IMR-90 (cell line): ENCODE data around the gene MTMR2. TPM values are rescaled to one million over a fixed set of nuclear protein-coding genes. Genes with fewer than 3 reads are reported as not detected.

Experiments
- ATAC-seq: fragments of 200-7000 bp; cut with Tn5 transposase; 2 replicates; pipeline ENCODE4 v1.9.1; 2020; ENCODE audit warnings: low read depth, mild to moderate bottlenecking, moderate library complexity
- BruUV-seq: library from RNA; stranded (reverse); fragments of 400-500 nt; replicated peaks from 2 replicates; lab custom pipeline; 2021; lab: Mats Ljungman, UMichigan
- CTCF ChIA-PET: fragments of 300-600 bp; formaldehyde crosslinking; extraction: SDS; loops from one replicate; lab custom pipeline; 2021; ENCODE audit warnings: antibody characterized with exemption; lab: Yijun Ruan, JAX
- POLR2A ChIA-PET: fragments of 300-600 bp; sonication (Branson Sonifier 250); formaldehyde crosslinking; loops from one replicate; lab custom pipeline; 2022; ENCODE audit warnings: antibody characterized with exemption; ENCODE audit not compliant: unreplicated experiment; lab: Charles Lee
- DNase-seq: peaks from one replicate; pipeline ENCODE4 v3.0.0; 2013
- H2AFZ ChIP-seq: replicated peaks from 2 replicates; pipeline ENCODE3; 2013; ENCODE audit warnings: low read length, mild to moderate bottlenecking; ENCODE audit not compliant: poor library complexity
- H2AK5ac ChIP-seq: 2 replicates; pipeline ENCODE4 v1.6.1; 2013; ENCODE audit warnings: low read depth, low read length, inconsistent platforms
- H2AK9ac ChIP-seq: replicated peaks from 2 replicates; pipeline ENCODE3; 2013; ENCODE audit warnings: mild to moderate bottlenecking, low read depth, low read length, moderate library complexity; ENCODE audit not compliant: poor library complexity
- H2BK120ac ChIP-seq: 2 replicates; pipeline ENCODE4 v1.6.1; 2013; ENCODE audit warnings: low read depth, low read length, inconsistent platforms
- H2BK15ac ChIP-seq: 3 replicates; pipeline ENCODE4 v1.6.1; 2013; ENCODE audit warnings: low read depth, low read length, inconsistent platforms
- H2BK20ac ChIP-seq: 2 replicates; pipeline ENCODE4 v1.6.1; 2013; ENCODE audit warnings: low read depth, mild to moderate bottlenecking, inconsistent platforms, low read length, moderate library complexity
- H2BK5ac ChIP-seq: 2 replicates; pipeline ENCODE4 v1.6.1; 2013; ENCODE audit warnings: mild to moderate bottlenecking, low read depth, low read length, inconsistent platforms; ENCODE audit not compliant: poor library complexity, severe bottlenecking
- H3K14ac ChIP-seq: replicated peaks from 2 replicates; pipeline ENCODE4 v1.6.1; 2013; ENCODE audit warnings: low read depth, low read length, inconsistent platforms
- H3K18ac ChIP-seq: 2 replicates; pipeline ENCODE4 v1.6.1; 2013; ENCODE audit warnings: low read depth, low read length, control low read depth
- H3K23ac ChIP-seq: 2 replicates; pipeline ENCODE4 v1.6.1; 2013; ENCODE audit warnings: low read depth, low read length, inconsistent platforms
- H3K27ac ChIP-seq: 2 replicates; pipeline ENCODE4 v1.5.1; 2013; ENCODE audit warnings: mild to moderate bottlenecking, control low read depth, low read length; ENCODE audit not compliant: insufficient read depth
- H3K27me3 ChIP-seq: 2 replicates; pipeline ENCODE4 v1.6.1; 2013; ENCODE audit warnings: low read length; ENCODE audit not compliant: control insufficient read depth, insufficient read depth
- H3K36me3 ChIP-seq: 2 replicates; pipeline ENCODE4 v1.6.1; 2013; ENCODE audit warnings: low read length, mixed read lengths; ENCODE audit not compliant: control insufficient read depth, insufficient read depth
- H3K4ac ChIP-seq: 2 replicates; pipeline ENCODE4 v1.6.1; 2013; ENCODE audit warnings: low read depth, low read length, inconsistent platforms
- H3K4me1 ChIP-seq: 2 replicates; pipeline ENCODE4 v1.6.1; 2013; ENCODE audit warnings: low read length, mixed read lengths; ENCODE audit not compliant: control insufficient read depth, insufficient read depth
- H3K4me2 ChIP-seq: 2 replicates; pipeline ENCODE4 v1.6.1; 2013; ENCODE audit warnings: low read depth, mild to moderate bottlenecking, control low read depth, low read length, moderate library complexity
- H3K4me3 ChIP-seq: 2 replicates; pipeline ENCODE4 v1.5.1; 2013; ENCODE audit warnings: low read depth, mild to moderate bottlenecking, control low read depth, low read length, moderate library complexity; ENCODE audit not compliant: insufficient read depth
- H3K56ac ChIP-seq: 2 replicates; pipeline ENCODE4 v1.6.1; 2013; ENCODE audit warnings: low read length, inconsistent platforms; ENCODE audit not compliant: insufficient read depth; ENCODE audit errors: extremely low read depth
- H3K79me1 ChIP-seq, 2 experiments: 2 replicates each; pipeline ENCODE4 v1.6.1; 2013; ENCODE audit warnings: low read length in 2 of 2, inconsistent platforms in 1 of 2, low read depth in 1 of 2
- H3K9ac ChIP-seq: 2 replicates; pipeline ENCODE4 v1.6.1; 2013; ENCODE audit warnings: low read depth, low read length, control low read depth
- H3K9me1 ChIP-seq: 2 replicates; pipeline ENCODE4 v1.6.1; 2013; ENCODE audit warnings: low read length, inconsistent platforms; ENCODE audit not compliant: insufficient read depth
- H3K9me3 ChIP-seq: 2 replicates; pipeline ENCODE4 v1.6.1; 2013; ENCODE audit warnings: low read length; ENCODE audit not compliant: control insufficient read depth, insufficient read depth
- H4K20me1 ChIP-seq: 2 replicates; pipeline ENCODE4 v1.6.1; 2013; ENCODE audit warnings: low read length, inconsistent platforms; ENCODE audit not compliant: insufficient read depth
- H4K5ac ChIP-seq: 2 replicates; pipeline ENCODE4 v1.6.1; 2013; ENCODE audit warnings: mild to moderate bottlenecking, low read depth, low read length, control low read depth
- H4K8ac ChIP-seq, 2 experiments: 2 replicates each; pipeline ENCODE4 v1.6.1; 2013; ENCODE audit warnings: low read depth in 2 of 2, low read length in 2 of 2, control low read depth in 1 of 2, inconsistent platforms in 1 of 2
- H4K91ac ChIP-seq: 2 replicates; pipeline ENCODE4 v1.6.1; 2013; ENCODE audit warnings: low read depth, low read length, inconsistent platforms; ENCODE audit not compliant: insufficient read depth
- BHLHE40 ChIP-seq: fragments of 150-350 bp; IDR thresholded peaks from 2 replicates; pipeline ENCODE4 v1.6.1; 2016; ENCODE audit warnings: mild to moderate bottlenecking, low read depth, low read length
- CEBPB ChIP-seq: IDR thresholded peaks from 2 replicates; pipeline ENCODE4 v1.6.1; 2012; ENCODE audit warnings: low read depth, low read length, improper control_type of control experiment
- CHD1 ChIP-seq: IDR thresholded peaks from 2 replicates; pipeline ENCODE4 v1.6.1; 2012; ENCODE audit warnings: low read depth, low read length, improper control_type of control experiment
- FOS ChIP-seq: fragments of 150-350 bp; IDR thresholded peaks from 2 replicates; pipeline ENCODE4 v1.6.1; 2016; ENCODE audit warnings: low read depth, low read length
- MAFK ChIP-seq: IDR thresholded peaks from 2 replicates; pipeline ENCODE4 v1.6.1; 2012; ENCODE audit warnings: low read depth, low read length, improper control_type of control experiment
- MAZ ChIP-seq: IDR thresholded peaks from 2 replicates; pipeline ENCODE4 v1.6.1; 2012; ENCODE audit warnings: low read depth, mild to moderate bottlenecking, low read length, improper control_type of control experiment, moderate library complexity, borderline replicate concordance
- MXI1 ChIP-seq: IDR thresholded peaks from 2 replicates; pipeline ENCODE4 v1.6.1; 2012; ENCODE audit warnings: low read depth, mild to moderate bottlenecking, low read length, moderate library complexity, borderline replicate concordance
- NFE2L2 ChIP-seq: fragments of 150-350 bp; IDR thresholded peaks from 2 replicates; pipeline ENCODE4 v1.6.1; 2016; ENCODE audit warnings: low read depth, mild to moderate bottlenecking, low read length
- POLR2A ChIP-seq: IDR thresholded peaks from 2 replicates; pipeline ENCODE4 v1.6.1; 2012; ENCODE audit warnings: mild to moderate bottlenecking, low read depth, low read length
- RAD21 ChIP-seq: IDR thresholded peaks from 2 replicates; pipeline ENCODE4 v1.6.1; 2012; ENCODE audit warnings: low read length, improper control_type of control experiment
- RCOR1 ChIP-seq: IDR thresholded peaks from 2 replicates; pipeline ENCODE4 v1.6.1; 2012; ENCODE audit warnings: mild to moderate bottlenecking, low read length, improper control_type of control experiment; ENCODE audit not compliant: insufficient replicate concordance
- RFX5 ChIP-seq: IDR thresholded peaks from 2 replicates; pipeline ENCODE4 v1.8.0; 2012; ENCODE audit warnings: low read depth, mild to moderate bottlenecking, low read length, moderate library complexity
- SMC3 ChIP-seq: fragments of 150-350 bp; IDR thresholded peaks from 2 replicates; pipeline ENCODE4 v1.6.1; 2016; ENCODE audit warnings: low read depth, mild to moderate bottlenecking, antibody characterized with exemption, low read length, moderate library complexity
- WGBS, 2 experiments: methylation state at CpG; one replicate each; pipeline versions ENCODE4 v1.1.5 to v1.1.7; 2013; ENCODE audit warnings: missing lambda C conversion rate in 2 of 2; ENCODE audit not compliant: insufficient read length in 1 of 2; ENCODE audit errors: extremely low coverage in 2 of 2; 5-methylcytosine and 5-hydroxymethylcytosine counted together
- dilution Hi-C: fragments of 300-500 bp; cut with HindIII; formaldehyde crosslinking; loops from one replicate; pipeline ENCODE4 v1.14.3; 2018; ENCODE audit warnings: low sequenced_read_pairs; ENCODE audit not compliant: unreplicated experiment
- in situ Hi-C: fragments of 300-500 bp; cut with MboI; formaldehyde crosslinking; loops from 3 replicates; pipeline ENCODE4 v1.14.3; 2019; ENCODE audit warnings: low sequenced_read_pairs, inconsistent platforms, mixed read lengths
- intact Hi-C: fragments of 100-400 bp; cut with micrococcal nuclease; formaldehyde crosslinking; loops from 2 replicates; pipeline ENCODE4 v1.10.0; 2022
- polyA plus RNA-seq, 3 experiments: library from polyadenylated mRNA; depleted of rRNA; stranded (reverse); fragments of >200 nt; gene quantifications; 2 replicates each; pipeline ENCODE4 v1.2.3, GENCODE V29; 2012; ENCODE audit warnings: low replicate concordance in 1 of 3
- total RNA-seq: library from RNA; depleted of rRNA; stranded (reverse); fragments of >200 nt; gene quantifications from 2 replicates; pipeline ENCODE4 v1.2.3, GENCODE V29; 2012
- TF ChIP-seq, protein P1 (sequence below): fragments of 150-350 bp; IDR thresholded peaks from 2 replicates; pipeline ENCODE4 v1.6.1; 2016; ENCODE audit warnings: low read depth, mild to moderate bottlenecking, low read length, moderate library complexity, borderline replicate concordance
- TF ChIP-seq, protein P2 (sequence below): fragments of 150-350 bp; IDR thresholded peaks from 2 replicates; pipeline ENCODE4 v1.6.1; 2017; ENCODE audit warnings: mild to moderate bottlenecking, antibody characterized with exemption, low read length, low read depth
- TF ChIP-seq, protein P3 (sequence below): conservative IDR thresholded peaks from 2 replicates; pipeline ENCODE4 v1.5.1; 2012; ENCODE audit warnings: mild to moderate bottlenecking, low read depth, low read length, improper control_type of control experiment

MTMR2 gene
- total and polyA plus RNA-seq, 2 of the 4 experiments (the other 2 are of a cell fraction) = 16.6 to 30.6 TPM

DNA sequence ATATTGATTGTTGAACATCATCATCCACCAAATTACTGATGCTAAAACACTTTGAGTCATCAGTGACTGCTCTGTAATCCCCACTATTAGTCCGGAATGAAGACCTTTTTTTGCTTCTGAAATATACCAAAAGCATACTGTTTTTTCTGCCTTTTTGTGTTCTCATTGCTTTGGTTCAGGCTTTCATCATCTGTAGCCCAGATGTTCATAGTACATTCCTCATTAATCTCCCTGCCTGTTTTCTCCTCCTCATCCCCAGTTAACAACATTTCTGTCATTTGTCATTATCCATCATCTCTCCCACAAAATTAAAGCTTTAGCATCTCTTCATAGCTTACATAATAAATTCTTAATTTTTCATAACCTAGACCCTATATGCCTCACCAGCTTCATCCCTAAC is 124.4 kb downstream of the MTMR2 start:
- 100% methylated on average over 1 of the region's 1 CpG; no CpG with 5 or more reads in 1 of the 2 experiments for WGBS, 2 experiments
- POLR2A ChIA-PET = no interaction called here
- in situ Hi-C loops = no loop called here
- Histone ChIP-seq H3K9me3 (no peaks in the 10 kb centered on the region), H2BK5ac (no peak overlapping the region), H3K23ac (no peak overlapping the region), H3K56ac (no peak overlapping the region), H3K18ac (no peak overlapping the region), H3K9ac (no peak overlapping the region), H3K9me1 (no peaks in the 10 kb centered on the region), H3K27me3 (no peaks in the 10 kb centered on the region), H3K79me1 (peaks cover 7 to 39% of the 10 kb centered on the region in 2 experiments), H2BK20ac (no peak overlapping the region), H4K8ac (no peak overlapping the region), H3K4me1 (no peaks in the 10 kb centered on the region), H3K4me2 (no peak overlapping the region), H3K36me3 (peaks cover 9% of the 10 kb centered on the region), H3K14ac (no peak overlapping the region), H2BK120ac (no peak overlapping the region), H2AK9ac (no peak overlapping the region), H3K4ac (no peak overlapping the region), H4K5ac (no peak overlapping the region), H2BK15ac (no peak overlapping the region), H4K20me1 (peaks cover 3% of the 10 kb centered on the region; the same call in 1 of the 2 replicates), H2AFZ (no peak overlapping the region), H3K4me3 (no peak overlapping the region), H2AK5ac (no peak overlapping the region), H4K91ac (no peak overlapping the region), H3K27ac (no peak overlapping the region)
- CTCF ChIA-PET = interaction anchor here (0.6 kb wide), 1 partner anchor 31 kb away, joined by 4 read pairs; no protein-coding TSS in a partner anchor
- TF ChIP-seq FOS (no peak), SMC3 (no peak), RFX5 (no peak), POLR2A (no peak), NFE2L2 (no peak), MAZ (no peak), CHD1 (no peak), MXI1 (no peak), BHLHE40 (no peak), CEBPB (no peak), MAFK (no peak), RCOR1 (no peak), RAD21 (no peak)
- TF ChIP-seq, protein P1, sequence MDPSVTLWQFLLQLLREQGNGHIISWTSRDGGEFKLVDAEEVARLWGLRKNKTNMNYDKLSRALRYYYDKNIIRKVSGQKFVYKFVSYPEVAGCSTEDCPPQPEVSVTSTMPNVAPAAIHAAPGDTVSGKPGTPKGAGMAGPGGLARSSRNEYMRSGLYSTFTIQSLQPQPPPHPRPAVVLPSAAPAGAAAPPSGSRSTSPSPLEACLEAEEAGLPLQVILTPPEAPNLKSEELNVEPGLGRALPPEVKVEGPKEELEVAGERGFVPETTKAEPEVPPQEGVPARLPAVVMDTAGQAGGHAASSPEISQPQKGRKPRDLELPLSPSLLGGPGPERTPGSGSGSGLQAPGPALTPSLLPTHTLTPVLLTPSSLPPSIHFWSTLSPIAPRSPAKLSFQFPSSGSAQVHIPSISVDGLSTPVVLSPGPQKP = no peak
- TF ChIP-seq, protein P2, sequence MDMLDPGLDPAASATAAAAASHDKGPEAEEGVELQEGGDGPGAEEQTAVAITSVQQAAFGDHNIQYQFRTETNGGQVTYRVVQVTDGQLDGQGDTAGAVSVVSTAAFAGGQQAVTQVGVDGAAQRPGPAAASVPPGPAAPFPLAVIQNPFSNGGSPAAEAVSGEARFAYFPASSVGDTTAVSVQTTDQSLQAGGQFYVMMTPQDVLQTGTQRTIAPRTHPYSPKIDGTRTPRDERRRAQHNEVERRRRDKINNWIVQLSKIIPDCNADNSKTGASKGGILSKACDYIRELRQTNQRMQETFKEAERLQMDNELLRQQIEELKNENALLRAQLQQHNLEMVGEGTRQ = no peak
- TF ChIP-seq, protein P3, sequence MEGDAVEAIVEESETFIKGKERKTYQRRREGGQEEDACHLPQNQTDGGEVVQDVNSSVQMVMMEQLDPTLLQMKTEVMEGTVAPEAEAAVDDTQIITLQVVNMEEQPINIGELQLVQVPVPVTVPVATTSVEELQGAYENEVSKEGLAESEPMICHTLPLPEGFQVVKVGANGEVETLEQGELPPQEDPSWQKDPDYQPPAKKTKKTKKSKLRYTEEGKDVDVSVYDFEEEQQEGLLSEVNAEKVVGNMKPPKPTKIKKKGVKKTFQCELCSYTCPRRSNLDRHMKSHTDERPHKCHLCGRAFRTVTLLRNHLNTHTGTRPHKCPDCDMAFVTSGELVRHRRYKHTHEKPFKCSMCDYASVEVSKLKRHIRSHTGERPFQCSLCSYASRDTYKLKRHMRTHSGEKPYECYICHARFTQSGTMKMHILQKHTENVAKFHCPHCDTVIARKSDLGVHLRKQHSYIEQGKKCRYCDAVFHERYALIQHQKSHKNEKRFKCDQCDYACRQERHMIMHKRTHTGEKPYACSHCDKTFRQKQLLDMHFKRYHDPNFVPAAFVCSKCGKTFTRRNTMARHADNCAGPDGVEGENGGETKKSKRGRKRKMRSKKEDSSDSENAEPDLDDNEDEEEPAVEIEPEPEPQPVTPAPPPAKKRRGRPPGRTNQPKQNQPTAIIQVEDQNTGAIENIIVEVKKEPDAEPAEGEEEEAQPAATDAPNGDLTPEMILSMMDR = no peak
- no TSS peak for BruUV-seq
- intact Hi-C loops = no loop called here
- no peak for DNase-seq
- no peak for ATAC-seq
- dilution Hi-C loops = no loop called here
